ENCODE measurements around the gene OLFML3.
"Not testable (repeated sequence)": the region's sequence is repeated elsewhere in the genome, so short reads cannot be mapped to it uniquely, and the experiment has no call there.

The OLFML3 gene

GRCh38 chr1:113978863-113979702 lies at the start of gene OLFML3:
Gene OLFML3, plus strand, starts transcription at chr1:113979474. Its CDS starts 43 bp downstream, at chr1:113979517.
- peak; percentile 89 for DNase-seq

- peak; percentile 74 for DNase-seq
Measured at GRCh38 chr1:113929750-113930498, 49.4 kb upstream of the OLFML3 start.

GRCh38 chr1:113930499-113931161 lies 48.6 kb upstream of the OLFML3 start:
- DNase-seq = peak; percentile 88

GRCh38 chr1:113931451-113931851 lies 47.8 kb upstream of the OLFML3 start:
- DNase-seq = peak; percentile 94

GRCh38 chr1:113934006-113934405 lies 45.3 kb upstream of the OLFML3 start:
- DNase-seq = no peak

GRCh38 chr1:113934511-113935055 lies 44.7 kb upstream of the OLFML3 start:
- no peak for DNase-seq

GRCh38 chr1:113935176-113935575 lies 44.1 kb upstream of the OLFML3 start:
- DNase-seq = no peak

GRCh38 chr1:113935970-113936369 lies 43.3 kb upstream of the OLFML3 start:
- no peak for DNase-seq

GRCh38 chr1:113937146-113937545 lies 42.1 kb upstream of the OLFML3 start:
- DNase-seq = no peak

GRCh38 chr1:113938192-113938591 lies 41.1 kb upstream of the OLFML3 start:
- peak; percentile 13 for DNase-seq

- no peak for DNase-seq
Measured at GRCh38 chr1:113940365-113941244, 38.7 kb upstream of the OLFML3 start.

- DNase-seq = no peak
Measured at GRCh38 chr1:113941245-113941559, 38.1 kb upstream of the OLFML3 start.

GRCh38 chr1:113942527-113942926 lies 36.7 kb upstream of the OLFML3 start:
- no peak for DNase-seq

- peak; percentile 55 for DNase-seq
Measured at GRCh38 chr1:113943028-113943811, 36.1 kb upstream of the OLFML3 start.

GRCh38 chr1:113945329-113945728 lies 33.9 kb upstream of the OLFML3 start:
- no peak for DNase-seq

- no peak for DNase-seq
Measured at GRCh38 chr1:113946112-113946511, 33.2 kb upstream of the OLFML3 start.

- DNase-seq = peak; percentile 45
Measured at GRCh38 chr1:113946678-113947387, 32.4 kb upstream of the OLFML3 start.

- peak; percentile 39 for DNase-seq
Measured at GRCh38 chr1:113947388-113948107, 31.7 kb upstream of the OLFML3 start.

- not testable (repeated sequence) for DNase-seq
Measured at GRCh38 chr1:113948151-113948550, 31.1 kb upstream of the OLFML3 start.

GRCh38 chr1:113949007-113949406 lies 30.3 kb upstream of the OLFML3 start:
- DNase-seq = peak; percentile 34

Measured in OCI-M1 (cell line).